Breast epithelium (tissue), 4 donors: ENCODE results near the gene CHST15. TPM values are rescaled to one million over a fixed set of nuclear protein-coding genes. Genes with fewer than 3 reads are reported as not detected.

Experiments used
- DNase-seq, 2 donors: peaks; one replicate each; pipeline ENCODE4 v3.0.0-alpha.2; 2019; ENCODE audit warnings: low spot score in 2 of 2
- H3K27ac ChIP-seq, 2 donors: fragments of 200-600 bp; sonication (generic) in 1 of 2; one replicate each; pipeline ENCODE4 v1.5.1; 2016 to 2019; ENCODE audit warnings: mild to moderate bottlenecking in 1 of 2
- H3K27me3 ChIP-seq, 2 donors: fragments of 200-600 bp; sonication (generic) in 1 of 2; one replicate each; pipeline versions ENCODE4 v1.5.1 to v1.6.0; 2017 to 2019; ENCODE audit warnings: control low read depth in 1 of 2, mild to moderate bottlenecking in 1 of 2
- H3K36me3 ChIP-seq: fragments of 200-600 bp; one replicate; pipeline ENCODE4 v1.5.1; 2019
- H3K4me1 ChIP-seq, 2 donors: fragments of 200-600 bp; sonication (generic); one replicate each; pipeline ENCODE4 v1.5.1; 2016 to 2019; ENCODE audit warnings: control low read depth in 1 of 2
- H3K4me3 ChIP-seq, 3 donors: fragments of 200-600 bp; sonication (generic); 1 replicate in 2 of 3; 2 replicates in 1 of 3; pipeline ENCODE4 v1.5.1; 2016 to 2019; ENCODE audit warnings: mild to moderate bottlenecking in 3 of 3, moderate library complexity in 2 of 3
- H3K9me3 ChIP-seq, 2 donors: fragments of 200-600 bp; sonication (generic) in 1 of 2; one replicate each; pipeline ENCODE4 v1.5.1; 2016 to 2019; ENCODE audit warnings: control low read depth in 1 of 2
- CTCF ChIP-seq, 3 donors: fragments of 450-650 bp; IDR thresholded peaks; one replicate each; pipeline ENCODE4 v1.5.1; 2016 to 2017; ENCODE audit warnings: antibody characterized with exemption in 3 of 3, mild to moderate bottlenecking in 3 of 3, moderate library complexity in 3 of 3
- POLR2A ChIP-seq: fragments of 450-650 bp; IDR thresholded peaks from one replicate; pipeline ENCODE4 v1.6.1; 2016; ENCODE audit warnings: antibody characterized with exemption, mild to moderate bottlenecking, moderate library complexity
- POLR2AphosphoS5 ChIP-seq, 3 donors: sonication (generic); formaldehyde crosslinking; IDR thresholded peaks; one replicate each; pipeline ENCODE4 v1.6.1; 2017; ENCODE audit warnings: antibody characterized with exemption in 3 of 3
- intact Hi-C: fragments of 100-400 bp; cut with DNase I; formaldehyde crosslinking; loops from one replicate; pipeline ENCODE4 v1.15.1; 2023; ENCODE audit warnings: low total_unique reads
- total RNA-seq, 3 donors: library from RNA; depleted of rRNA; stranded (reverse); fragments of >200 nt; gene quantifications; one replicate each; pipeline ENCODE4 v1.1.0, GENCODE V29; 2016

CHST15 gene
- total RNA-seq, 3 donors from 2014 or later, result 19.0 to 57.8 (median 56.4) TPM

DNA sequence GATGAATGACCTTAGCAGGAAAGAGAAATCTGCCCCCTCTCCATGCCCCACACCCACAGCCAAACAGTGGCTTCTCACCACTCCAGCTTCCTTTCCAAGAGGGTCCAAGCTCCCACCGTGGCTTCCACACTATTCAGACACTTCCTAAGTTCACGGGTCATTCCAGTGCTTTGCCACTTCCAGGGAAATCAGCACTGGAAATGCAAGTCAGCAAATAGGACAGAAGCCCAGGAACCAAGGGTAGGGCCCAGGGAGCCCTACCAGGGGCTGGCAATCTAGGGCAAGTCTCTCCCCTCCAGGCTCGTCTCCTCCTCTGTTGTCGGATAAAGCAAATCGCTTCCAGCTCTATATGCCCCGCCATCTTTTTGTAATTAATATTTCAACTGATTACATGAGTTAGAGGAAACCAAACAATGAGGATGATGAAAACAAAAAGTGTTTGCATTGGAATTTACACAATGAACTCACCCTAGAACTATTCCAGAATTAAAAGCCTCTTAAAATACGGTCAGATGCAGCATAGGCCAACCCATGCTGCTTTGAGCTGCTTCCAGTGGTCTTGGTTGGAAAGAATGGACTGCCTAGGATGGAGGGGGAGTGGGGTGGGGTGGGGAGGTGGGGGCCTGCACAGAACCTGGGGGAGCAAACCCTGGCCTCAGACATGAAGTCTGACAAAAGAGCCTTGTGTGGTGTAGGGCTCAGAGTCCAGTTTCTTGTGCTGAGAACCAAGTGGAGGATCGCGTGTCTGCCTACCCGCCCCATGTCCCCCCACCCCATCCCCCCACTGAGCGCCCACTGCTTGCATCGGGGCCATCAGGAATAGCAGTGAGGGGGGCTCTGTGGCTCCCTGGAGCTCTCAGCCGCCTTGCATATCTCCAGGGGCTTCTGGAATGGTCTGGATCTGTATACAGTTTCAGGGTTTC lies 127.2 kb downstream of the CHST15 start:
- intact Hi-C loops, result loop anchor here (2.0 kb wide), 1 partner anchor 381 kb away; no protein-coding TSS in a partner anchor
- TF ChIP-seq CTCF (IDR thresholded peaks at IDR 0.05), result no peak
- TF ChIP-seq POLR2AphosphoS5 (IDR thresholded peaks at IDR 0.05), result no peak
- no peak for TF ChIP-seq POLR2A
- no peaks in the 10 kb centered on the region for H3K36me3 ChIP-seq
- DNase-seq, result no peak
- peak overlapping the region in 1 of 2 donors; percentile 32 for H3K27ac ChIP-seq
- H3K9me3 ChIP-seq, result no peaks in the 10 kb centered on the region
- peaks cover 0 to 19% of the 10 kb centered on the region in 2 donors for H3K27me3 ChIP-seq
- no peaks in the 10 kb centered on the region for H3K4me1 ChIP-seq
- no peak overlapping the region for H3K4me3 ChIP-seq

DNA sequence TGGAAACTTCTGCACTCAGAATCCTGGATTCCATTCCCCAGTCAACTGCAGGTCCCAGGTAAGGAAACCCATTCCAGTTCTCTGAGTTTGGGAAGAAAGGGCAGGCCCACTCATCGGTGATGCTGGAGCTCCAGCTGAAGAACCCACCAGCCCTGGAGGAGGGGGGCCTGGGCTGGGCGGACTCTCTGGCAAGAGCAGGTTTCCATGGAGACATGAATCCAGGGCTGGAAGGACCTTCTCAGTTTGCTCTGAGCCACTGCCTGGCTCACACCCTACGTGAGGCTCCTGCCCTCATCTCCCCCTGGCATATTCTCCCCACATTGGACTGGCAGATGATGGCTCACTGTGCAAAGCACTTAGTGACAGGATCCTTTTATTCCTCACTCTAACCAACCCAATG lies 128.4 kb downstream of the CHST15 start:
- no peak for DNase-seq
- intact Hi-C loops, result loop anchor here (2.0 kb wide), 1 partner anchor 380 kb away; no protein-coding TSS in a partner anchor
- H3K36me3 ChIP-seq, result no peaks in the 10 kb centered on the region
- no peak overlapping the region for H3K4me3 ChIP-seq
- peaks cover 0 to 14% of the 10 kb centered on the region in 2 donors for H3K27me3 ChIP-seq
- no peaks in the 10 kb centered on the region for H3K4me1 ChIP-seq
- H3K9me3 ChIP-seq, result peaks cover 0 to 4% of the 10 kb centered on the region in 2 donors
- no peak for TF ChIP-seq POLR2AphosphoS5 (IDR thresholded peaks at IDR 0.05)
- no peak overlapping the region for H3K27ac ChIP-seq

DNA sequence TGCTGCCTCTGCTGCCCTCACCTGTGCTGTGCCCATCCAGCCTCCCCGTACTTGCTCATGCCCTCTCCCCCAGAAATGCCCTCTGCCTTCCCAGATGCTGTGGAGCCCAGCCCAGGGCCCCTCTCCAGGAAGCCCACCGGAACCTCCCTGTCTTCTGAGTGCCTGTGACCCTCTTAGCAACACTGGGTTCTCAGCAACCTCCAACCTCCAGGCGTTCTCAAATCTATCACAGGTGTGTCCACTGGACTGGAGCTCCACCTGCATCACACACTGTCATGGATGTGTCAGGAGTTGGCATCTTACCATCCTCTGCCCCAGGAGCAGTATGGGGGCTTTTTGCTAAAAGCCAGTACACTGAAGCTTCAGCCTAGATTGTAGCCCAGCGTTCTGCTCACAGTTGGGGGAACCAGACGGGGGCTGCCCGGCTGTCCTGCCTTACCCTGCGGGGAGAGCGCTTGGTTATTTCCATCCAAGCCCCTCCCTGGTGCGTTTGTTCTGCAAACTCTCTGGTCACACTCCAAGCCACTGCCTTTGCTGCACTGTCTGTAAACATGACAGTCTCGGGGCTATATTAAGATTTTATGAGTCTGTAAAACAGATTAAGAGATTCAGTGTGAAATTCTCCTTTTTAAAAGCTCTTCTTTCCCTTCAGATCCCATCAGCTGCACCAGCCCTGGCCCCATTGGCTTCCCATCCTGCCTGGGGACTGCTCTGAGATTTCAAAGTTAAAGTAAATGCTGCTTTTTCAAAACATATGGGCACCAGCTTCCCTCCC lies 130.5 kb downstream of the CHST15 start:
- no peak overlapping the region for H3K27ac ChIP-seq
- H3K4me3 ChIP-seq, result no peak overlapping the region
- H3K27me3 ChIP-seq, result no peaks in the 10 kb centered on the region
- peaks cover 0 to 4% of the 10 kb centered on the region in 2 donors for H3K9me3 ChIP-seq
- DNase-seq, result no peak
- no peaks in the 10 kb centered on the region for H3K36me3 ChIP-seq
- H3K4me1 ChIP-seq, result no peaks in the 10 kb centered on the region
- TF ChIP-seq POLR2A (no peak), CTCF (IDR thresholded peaks at IDR 0.05) (no peak), POLR2AphosphoS5 (IDR thresholded peaks at IDR 0.05) (no peak)
- intact Hi-C loops, result no loop called here

DNA sequence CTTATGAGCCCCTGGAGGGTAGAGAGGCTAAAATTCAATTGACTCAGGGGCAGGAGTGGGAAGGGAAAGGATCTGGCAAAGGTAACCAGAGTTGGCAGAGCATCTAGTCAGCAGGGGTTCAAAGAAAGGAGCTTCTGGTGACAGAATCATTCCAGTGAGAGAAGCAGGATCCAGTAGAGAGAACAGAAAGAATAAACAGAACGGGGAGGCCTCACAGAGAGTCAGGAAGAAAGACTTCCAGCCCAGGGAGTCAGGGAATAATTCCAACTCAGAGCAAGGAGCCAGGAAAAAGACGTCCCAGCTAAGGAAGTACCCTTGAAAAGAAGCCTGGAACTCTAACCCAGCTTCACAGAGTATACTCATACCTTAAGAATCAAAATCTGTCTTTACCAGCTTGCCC lies 135.2 kb downstream of the CHST15 start:
- no peak for TF ChIP-seq CTCF (IDR thresholded peaks at IDR 0.05)
- TF ChIP-seq POLR2A, result no peak
- no peak for TF ChIP-seq POLR2AphosphoS5 (IDR thresholded peaks at IDR 0.05)

More for the DNA sequence above, 135.2 kb downstream of the CHST15 start:
- H3K4me3 ChIP-seq, result no peak overlapping the region
- H3K4me1 ChIP-seq, result no peaks in the 10 kb centered on the region
- no peaks in the 10 kb centered on the region for H3K36me3 ChIP-seq
- H3K27ac ChIP-seq, result no peak overlapping the region
- intact Hi-C loops, result no loop called here
- no peaks in the 10 kb centered on the region for H3K27me3 ChIP-seq
- DNase-seq, result no peak
- peaks cover 0 to 4% of the 10 kb centered on the region in 2 donors for H3K9me3 ChIP-seq

Other genes starting within 250 kb of the CHST15 start
- 10 to 100 TPM in 1 of 3 donors, 1 to 10 TPM in 2; 5.3 to 16.7 (median 7.2) TPM for gene CPXM2, start 201.8 kb downstream of the CHST15 start, total RNA-seq